Activated CD8-positive, alpha-beta memory T cell treated with anti-CD3 and anti-CD28 coated beads for 24 hours (primary cell): Measurements from ENCODE around the gene OR52E1.

Experiments
- DNase-seq: peaks from one replicate; pipeline ENCODE4 v3.0.0-alpha.2; 2020

Gene OR52E1

DNA sequence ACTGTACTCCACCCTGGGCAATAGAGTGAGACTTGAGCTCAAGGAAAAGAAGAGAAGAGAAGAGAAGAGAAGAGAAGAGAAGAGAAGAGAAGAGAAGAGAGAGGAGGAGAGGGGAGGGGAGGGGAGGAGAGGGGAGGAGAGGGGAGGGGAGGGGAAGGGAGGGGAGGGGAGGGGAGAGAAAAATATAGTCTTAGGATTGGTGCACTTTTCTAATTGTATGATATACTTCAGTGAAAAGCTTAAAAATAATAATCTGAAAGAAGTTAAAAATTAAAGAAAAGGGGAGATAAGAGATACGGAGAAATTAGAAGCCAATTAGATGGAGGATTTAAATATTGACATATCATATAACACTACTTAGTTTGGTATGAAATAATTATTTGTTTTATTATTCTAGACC, 49.5 kb downstream of the OR52E1 start:
- no peak for DNase-seq
